HepG2 (cell line): ENCODE data around the gene RB1. TPM values are rescaled to one million over a fixed set of nuclear protein-coding genes. Genes with fewer than 3 reads are reported as not detected.

Experiments used
- EP300 ChIP-seq, 3 experiments: sonication (generic) in 1 of 3; formaldehyde crosslinking in 1 of 3; IDR thresholded peaks; 2 replicates each; pipeline versions ENCODE4 v1.5.1 to v1.6.1; 2011 to 2020; ENCODE audit warnings: low read depth in 2 of 3, low read length in 2 of 3, borderline replicate concordance in 1 of 3, improper control_type of control experiment in 1 of 3, mild to moderate bottlenecking in 1 of 3, missing genetic modification reagents in 1 of 3, moderate library complexity in 1 of 3
- FOXP1 ChIP-seq, 2 experiments: fragments of 450-650 bp in 1 of 2; IDR thresholded peaks; 2 replicates each; pipeline ENCODE4 v1.6.1; 2017 to 2018; ENCODE audit warnings: antibody characterized with exemption in 1 of 2
- MIXL1 ChIP-seq: IDR thresholded peaks from 2 replicates; pipeline ENCODE4 v1.6.1; 2016
- NCOA2 ChIP-seq: sonication (generic); formaldehyde crosslinking; IDR thresholded peaks from 2 replicates; pipeline ENCODE4 v1.8.0; 2022; ENCODE audit warnings: inconsistent platforms
- NFIC ChIP-seq: IDR thresholded peaks from 2 replicates; pipeline ENCODE4 v1.6.1; 2012; ENCODE audit warnings: mild to moderate bottlenecking, low read length, inconsistent platforms
- NKX3-1 ChIP-seq: sonication (generic); formaldehyde crosslinking; IDR thresholded peaks from 2 replicates; pipeline ENCODE4 v1.5.0; 2020; ENCODE audit warnings: missing genetic modification reagents
- PPARG ChIP-seq: conservative IDR thresholded peaks from 2 replicates; pipeline ENCODE4 v1.6.1; 2016; ENCODE audit warnings: missing biosample characterization, missing genetic modification reagents
- SOX13 ChIP-seq, 3 experiments: fragments of 450-650 bp in 1 of 3; sonication (generic) in 1 of 3; formaldehyde crosslinking in 1 of 3; IDR thresholded peaks in 2 of 3; conservative IDR thresholded peaks in 1 of 3; 2 replicates each; pipeline versions ENCODE4 v1.5.0 to v1.6.1; 2016 to 2020; ENCODE audit warnings: antibody characterized with exemption in 1 of 3, mild to moderate bottlenecking in 1 of 3, missing compliant biosample characterization in 1 of 3, missing genetic modification reagents in 1 of 3, moderate library complexity in 1 of 3
- TCF7 ChIP-seq: sonication (generic); IDR thresholded peaks from 2 replicates; pipeline ENCODE4 v1.6.1; 2016; ENCODE audit warnings: antibody characterized with exemption, low read depth
- ZNF652 ChIP-seq: IDR thresholded peaks from 2 replicates; pipeline ENCODE4 v1.6.1; 2016; ENCODE audit warnings: low read depth, borderline replicate concordance
- polyA plus RNA-seq, 8 experiments: library from polyadenylated mRNA; depleted of rRNA in 3 of 8; stranded (reverse) in 7 of 8; unstranded in 1 of 8; fragments of >200 nt; fragmentation: Illumina TruSeq in 4 of 8; extraction: Trizol in 4 of 8; gene quantifications; 2 replicates each; pipeline versions ENCODE4 v1.2.1 to v1.2.3, GENCODE V29; 2011 to 2016; ENCODE audit warnings: low read depth in 4 of 8, missing spikeins in 1 of 8, mixed read lengths in 1 of 8; ENCODE audit not compliant: insufficient read depth in 1 of 8
- total RNA-seq, 5 experiments: library from RNA; depleted of rRNA; stranded (reverse); fragments of >200 nt; fragmentation: Illumina TruSeq; extraction: Trizol; gene quantifications; 2 replicates each; pipeline ENCODE4 v1.2.3, GENCODE V29; 2016; ENCODE audit warnings: low read depth in 1 of 5
- TF ChIP-seq, protein P1 (sequence below): sonication (generic); formaldehyde crosslinking; IDR thresholded peaks from 2 replicates; pipeline ENCODE4 v1.4.0; 2020; ENCODE audit warnings: missing genetic modification reagents
- TF ChIP-seq, protein P2 (sequence below), 2 experiments: sonication (generic) in 1 of 2; formaldehyde crosslinking in 1 of 2; IDR thresholded peaks; 2 replicates each; pipeline versions ENCODE4 v1.4.0 to v1.6.1; 2016 to 2020; ENCODE audit warnings: borderline replicate concordance in 1 of 2, low read depth in 1 of 2, mild to moderate bottlenecking in 1 of 2, missing genetic modification reagents in 1 of 2
- TF ChIP-seq, protein P3 (sequence below): sonication (generic); formaldehyde crosslinking; IDR thresholded peaks from 2 replicates; pipeline ENCODE4 v1.4.0; 2020; ENCODE audit warnings: missing genetic modification reagents
- TF ChIP-seq, protein P4 (sequence below): sonication (generic); formaldehyde crosslinking; IDR thresholded peaks from 2 replicates; pipeline ENCODE4 v1.4.0; 2020; ENCODE audit warnings: missing genetic modification reagents, mild to moderate bottlenecking, borderline replicate concordance
- TF ChIP-seq, protein P5 (sequence below): sonication (generic); formaldehyde crosslinking; IDR thresholded peaks from 2 replicates; pipeline ENCODE4 v1.4.0; 2020; ENCODE audit warnings: missing genetic modification reagents

The RB1 gene
- total and polyA plus RNA-seq, 2 of the 13 experiments (the other 11 are each of a cell fraction or from before 2014, with no cell fraction given): 15.6 to 23.7 TPM

DNA sequence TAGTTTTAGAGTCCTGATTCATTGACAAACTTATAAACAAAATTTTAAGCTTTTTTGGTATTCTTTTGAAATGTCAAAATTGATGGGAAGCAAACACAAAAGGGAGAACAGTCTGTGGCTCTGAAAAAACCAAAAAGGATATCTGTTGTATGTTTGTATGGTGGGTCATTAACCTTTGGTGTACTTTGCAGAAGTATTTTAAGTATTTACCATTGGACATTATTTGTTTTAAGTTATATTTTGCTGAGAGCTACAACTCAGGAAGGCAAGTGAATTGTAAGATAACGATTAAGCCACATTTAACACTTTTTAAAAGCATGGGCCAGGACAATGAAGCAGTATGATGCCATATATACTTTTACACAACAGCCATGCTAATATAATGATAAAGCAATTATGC lies 94.2 kb downstream of the RB1 start (continued):
- TF ChIP-seq SOX13 (IDR thresholded peaks at IDR 0.05) (no peak), SOX13 (CRISPR knock-in tag; conservative IDR thresholded peaks at IDR 0.05 in 1 of 2, IDR thresholded peaks at IDR 0.05 in 1 of 2) (peak in 1 of 2 experiments; percentile 78; a peak in 2 of 4 replicates), NCOA2 (CRISPR knock-in tag) (peak; percentile 68), ZNF652 (CRISPR knock-in tag) (peak; percentile 58), EP300 (IDR thresholded peaks at IDR 0.05; ENCODE audit: low read depth in 2 of 2, low read length in 2 of 2) (peak in 1 of 2 experiments; percentile 55; a peak in 2 of 4 replicates), EP300 (CRISPR knock-in tag; IDR thresholded peaks at IDR 0.05; ENCODE audit: borderline replicate concordance) (no peak), NFIC (peak; percentile 70), MIXL1 (peak; percentile 26; the same call in 1 of the 2 replicates), NKX3-1 (no peak), PPARG (CRISPR knock-in tag) (peak; percentile 53; the same call in 1 of the 2 replicates), FOXP1 (IDR thresholded peaks at IDR 0.05) (no peak), FOXP1 (CRISPR knock-in tag; IDR thresholded peaks at IDR 0.05) (peak; percentile 76), TCF7 (peak; percentile 42; the same call in 1 of the 2 replicates)
- TF ChIP-seq, protein P1, sequence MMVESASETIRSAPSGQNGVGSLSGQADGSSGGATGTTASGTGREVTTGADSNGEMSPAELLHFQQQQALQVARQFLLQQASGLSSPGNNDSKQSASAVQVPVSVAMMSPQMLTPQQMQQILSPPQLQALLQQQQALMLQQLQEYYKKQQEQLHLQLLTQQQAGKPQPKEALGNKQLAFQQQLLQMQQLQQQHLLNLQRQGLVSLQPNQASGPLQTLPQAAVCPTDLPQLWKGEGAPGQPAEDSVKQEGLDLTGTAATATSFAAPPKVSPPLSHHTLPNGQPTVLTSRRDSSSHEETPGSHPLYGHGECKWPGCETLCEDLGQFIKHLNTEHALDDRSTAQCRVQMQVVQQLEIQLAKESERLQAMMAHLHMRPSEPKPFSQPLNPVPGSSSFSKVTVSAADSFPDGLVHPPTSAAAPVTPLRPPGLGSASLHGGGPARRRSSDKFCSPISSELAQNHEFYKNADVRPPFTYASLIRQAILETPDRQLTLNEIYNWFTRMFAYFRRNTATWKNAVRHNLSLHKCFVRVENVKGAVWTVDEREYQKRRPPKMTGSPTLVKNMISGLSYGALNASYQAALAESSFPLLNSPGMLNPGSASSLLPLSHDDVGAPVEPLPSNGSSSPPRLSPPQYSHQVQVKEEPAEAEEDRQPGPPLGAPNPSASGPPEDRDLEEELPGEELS (CRISPR knock-in tag): peak; percentile 57; the same call in 1 of the 2 replicates
- TF ChIP-seq, protein P2, sequence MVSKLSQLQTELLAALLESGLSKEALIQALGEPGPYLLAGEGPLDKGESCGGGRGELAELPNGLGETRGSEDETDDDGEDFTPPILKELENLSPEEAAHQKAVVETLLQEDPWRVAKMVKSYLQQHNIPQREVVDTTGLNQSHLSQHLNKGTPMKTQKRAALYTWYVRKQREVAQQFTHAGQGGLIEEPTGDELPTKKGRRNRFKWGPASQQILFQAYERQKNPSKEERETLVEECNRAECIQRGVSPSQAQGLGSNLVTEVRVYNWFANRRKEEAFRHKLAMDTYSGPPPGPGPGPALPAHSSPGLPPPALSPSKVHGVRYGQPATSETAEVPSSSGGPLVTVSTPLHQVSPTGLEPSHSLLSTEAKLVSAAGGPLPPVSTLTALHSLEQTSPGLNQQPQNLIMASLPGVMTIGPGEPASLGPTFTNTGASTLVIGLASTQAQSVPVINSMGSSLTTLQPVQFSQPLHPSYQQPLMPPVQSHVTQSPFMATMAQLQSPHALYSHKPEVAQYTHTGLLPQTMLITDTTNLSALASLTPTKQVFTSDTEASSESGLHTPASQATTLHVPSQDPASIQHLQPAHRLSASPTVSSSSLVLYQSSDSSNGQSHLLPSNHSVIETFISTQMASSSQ (IDR thresholded peaks at IDR 0.05; ENCODE audit: low read depth): no peak
- TF ChIP-seq, protein P2 (CRISPR knock-in tag; IDR thresholded peaks at IDR 0.05; ENCODE audit: borderline replicate concordance): peak; percentile 30; the same call in 1 of the 2 replicates
- TF ChIP-seq, protein P3, sequence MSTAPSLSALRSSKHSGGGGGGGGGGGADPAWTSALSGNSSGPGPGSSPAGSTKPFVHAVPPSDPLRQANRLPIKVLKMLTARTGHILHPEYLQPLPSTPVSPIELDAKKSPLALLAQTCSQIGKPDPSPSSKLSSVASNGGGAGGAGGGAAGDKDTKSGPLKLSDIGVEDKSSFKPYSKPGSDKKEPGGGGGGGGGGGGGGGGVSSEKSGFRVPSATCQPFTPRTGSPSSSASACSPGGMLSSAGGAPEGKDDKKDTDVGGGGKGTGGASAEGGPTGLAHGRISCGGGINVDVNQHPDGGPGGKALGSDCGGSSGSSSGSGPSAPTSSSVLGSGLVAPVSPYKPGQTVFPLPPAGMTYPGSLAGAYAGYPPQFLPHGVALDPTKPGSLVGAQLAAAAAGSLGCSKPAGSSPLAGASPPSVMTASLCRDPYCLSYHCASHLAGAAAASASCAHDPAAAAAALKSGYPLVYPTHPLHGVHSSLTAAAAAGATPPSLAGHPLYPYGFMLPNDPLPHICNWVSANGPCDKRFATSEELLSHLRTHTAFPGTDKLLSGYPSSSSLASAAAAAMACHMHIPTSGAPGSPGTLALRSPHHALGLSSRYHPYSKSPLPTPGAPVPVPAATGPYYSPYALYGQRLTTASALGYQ (CRISPR knock-in tag): 0 out of 2 replicates have a peak, but pooled peaks have one; percentile 16
- TF ChIP-seq, protein P4, sequence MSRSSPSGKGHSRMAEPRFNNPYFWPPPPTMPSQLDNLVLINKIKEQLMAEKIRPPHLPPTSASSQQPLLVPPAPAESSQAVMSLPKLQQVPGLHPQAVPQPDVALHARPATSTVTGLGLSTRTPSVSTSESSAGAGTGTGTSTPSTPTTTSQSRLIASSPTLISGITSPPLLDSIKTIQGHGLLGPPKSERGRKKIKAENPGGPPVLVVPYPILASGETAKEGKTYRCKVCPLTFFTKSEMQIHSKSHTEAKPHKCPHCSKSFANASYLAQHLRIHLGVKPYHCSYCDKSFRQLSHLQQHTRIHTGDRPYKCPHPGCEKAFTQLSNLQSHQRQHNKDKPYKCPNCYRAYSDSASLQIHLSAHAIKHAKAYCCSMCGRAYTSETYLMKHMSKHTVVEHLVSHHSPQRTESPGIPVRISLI (CRISPR knock-in tag): peak; percentile 46; the same call in 1 of the 2 replicates
- TF ChIP-seq, protein P5, sequence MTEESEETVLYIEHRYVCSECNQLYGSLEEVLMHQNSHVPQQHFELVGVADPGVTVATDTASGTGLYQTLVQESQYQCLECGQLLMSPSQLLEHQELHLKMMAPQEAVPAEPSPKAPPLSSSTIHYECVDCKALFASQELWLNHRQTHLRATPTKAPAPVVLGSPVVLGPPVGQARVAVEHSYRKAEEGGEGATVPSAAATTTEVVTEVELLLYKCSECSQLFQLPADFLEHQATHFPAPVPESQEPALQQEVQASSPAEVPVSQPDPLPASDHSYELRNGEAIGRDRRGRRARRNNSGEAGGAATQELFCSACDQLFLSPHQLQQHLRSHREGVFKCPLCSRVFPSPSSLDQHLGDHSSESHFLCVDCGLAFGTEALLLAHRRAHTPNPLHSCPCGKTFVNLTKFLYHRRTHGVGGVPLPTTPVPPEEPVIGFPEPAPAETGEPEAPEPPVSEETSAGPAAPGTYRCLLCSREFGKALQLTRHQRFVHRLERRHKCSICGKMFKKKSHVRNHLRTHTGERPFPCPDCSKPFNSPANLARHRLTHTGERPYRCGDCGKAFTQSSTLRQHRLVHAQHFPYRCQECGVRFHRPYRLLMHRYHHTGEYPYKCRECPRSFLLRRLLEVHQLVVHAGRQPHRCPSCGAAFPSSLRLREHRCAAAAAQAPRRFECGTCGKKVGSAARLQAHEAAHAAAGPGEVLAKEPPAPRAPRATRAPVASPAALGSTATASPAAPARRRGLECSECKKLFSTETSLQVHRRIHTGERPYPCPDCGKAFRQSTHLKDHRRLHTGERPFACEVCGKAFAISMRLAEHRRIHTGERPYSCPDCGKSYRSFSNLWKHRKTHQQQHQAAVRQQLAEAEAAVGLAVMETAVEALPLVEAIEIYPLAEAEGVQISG: no peak
